ENCODE measurements around the gene FAM151B. TPM values are rescaled to one million over a fixed set of nuclear protein-coding genes. Genes with fewer than 3 reads are reported as not detected.
"Not testable (repeated sequence)": the region's sequence is repeated elsewhere in the genome, so short reads cannot be mapped to it uniquely, and the experiment has no call there.

FAM151B gene
- total RNA-seq, 1 experiment from 2014 or later, result 0.94 TPM

GRCh38 chr5:80468131-80468530 is 19.8 kb upstream of the FAM151B start:
- Mint-ChIP-seq H3K4me3 (no peak overlapping the region), H3K9me3 (peaks cover 40% of the 10 kb centered on the region), H3K36me3 (peaks cover 69% of the 10 kb centered on the region), H3K27ac (no peak overlapping the region), H3K27me3 (ENCODE audit: low read depth) (no peaks in the 10 kb centered on the region; the same call in 1 of the 2 replicates), H3K4me1 (peaks cover 13% of the 10 kb centered on the region)
- TF ChIP-seq AR (CRISPR knock-in tag; IDR thresholded peaks at IDR 0.05) (no peak), NFATC4 (CRISPR knock-in tag; IDR thresholded peaks at IDR 0.05) (no peak), ZMAT4 (CRISPR knock-in tag; IDR thresholded peaks at IDR 0.05) (no peak), ATF6 (CRISPR knock-in tag; IDR thresholded peaks at IDR 0.05) (no peak), IRF1 (CRISPR knock-in tag; IDR thresholded peaks at IDR 0.05) (no peak), RELA (CRISPR knock-in tag; IDR thresholded peaks at IDR 0.05; ENCODE audit: borderline replicate concordance) (no peak), NFYB (CRISPR knock-in tag; conservative IDR thresholded peaks at IDR 0.05; ENCODE audit: low read depth) (no peak), GTF2I (CRISPR knock-in tag; conservative IDR thresholded peaks at IDR 0.05) (no peak), ATF1 (CRISPR knock-in tag; IDR thresholded peaks at IDR 0.05) (no peak), FOXJ3 (CRISPR knock-in tag; IDR thresholded peaks at IDR 0.05; ENCODE audit: borderline replicate concordance) (no peak), ZNF317 (CRISPR knock-in tag; IDR thresholded peaks at IDR 0.05; ENCODE audit: borderline replicate concordance, low read depth) (no peak), PREB (CRISPR knock-in tag; IDR thresholded peaks at IDR 0.05; ENCODE audit: borderline replicate concordance) (no peak), TEAD1 (CRISPR knock-in tag; IDR thresholded peaks at IDR 0.05) (no peak), MAX (CRISPR knock-in tag; IDR thresholded peaks at IDR 0.05) (no peak), ZNF396 (CRISPR knock-in tag; IDR thresholded peaks at IDR 0.05; ENCODE audit: borderline replicate concordance) (no peak), CDX4 (CRISPR knock-in tag; IDR thresholded peaks at IDR 0.05; ENCODE audit: borderline replicate concordance) (no peak), ZNF671 (CRISPR knock-in tag; IDR thresholded peaks at IDR 0.05) (no peak), HMGA2 (CRISPR knock-in tag; IDR thresholded peaks at IDR 0.05) (no peak)
- DNase-seq (ENCODE audit: low spot score), result no peak
- ChIA-PET CTCF (no interaction called here), POLR2A (no interaction called here)
- no peak for ATAC-seq

- H3K4me3 Mint-ChIP-seq; ATAC-seq; POLR2A ChIA-PET; H3K27me3 Mint-ChIP-seq (ENCODE audit: low read depth); H3K27ac Mint-ChIP-seq; DNase-seq (ENCODE audit: low spot score): not testable (repeated sequence)
- Mint-ChIP-seq H3K9me3 (peaks cover 22% of the 10 kb centered on the region), H3K4me1 (peaks cover 13% of the 10 kb centered on the region), H3K36me3 (peaks cover 59% of the 10 kb centered on the region)
- CTCF ChIA-PET, result interaction anchor here (0.6 kb wide), 1 partner anchor 18 kb away, joined by 3 read pairs; the partner anchor contains the start of gene FAM151B
Measured at GRCh38 chr5:80470631-80471030, 17.3 kb upstream of the FAM151B start.
